Medulla oblongata (tissue), 1 donor: ENCODE results near the gene BRME1.

ENCODE experiments used
- DNase-seq: peaks from one replicate; pipeline ENCODE4 v3.0.0-alpha.2; 2015; ENCODE audit errors: extremely low spot score

Gene BRME1

GRCh38 chr19:13905634-13906520, at the start of gene BRME1, which contains the start of gene CC2D1A:
TSS of gene BRME1 (minus strand) at chr19:13906117. CDS start at chr19:13904892, 1,225 bp downstream.
TSS of gene CC2D1A (plus strand) at chr19:13906201. CDS start at chr19:13906442, 241 bp downstream.
- DNase-seq, result peak; percentile 91

GRCh38 chr19:13954185-13954584, 48.3 kb upstream of the BRME1 start:
- DNase-seq, result no peak

- peak; percentile 28 for DNase-seq
Observed at GRCh38 chr19:13952931-13953531, 47.1 kb upstream of the BRME1 start.

GRCh38 chr19:13952154-13952930, 46.4 kb upstream of the BRME1 start, which contains the start of gene DCAF15:
TSS of gene DCAF15 (plus strand) at chr19:13952509. CDS start at chr19:13952513, 4 bp downstream.
- DNase-seq, result peak; percentile 99

- DNase-seq, result no peak
Observed at GRCh38 chr19:13951799-13952153, 45.9 kb upstream of the BRME1 start.

GRCh38 chr19:13951043-13951442, 45.1 kb upstream of the BRME1 start:
- DNase-seq, result no peak

GRCh38 chr19:13946414-13946813, 40.5 kb upstream of the BRME1 start:
- no peak for DNase-seq

- no peak for DNase-seq
Observed at GRCh38 chr19:13942023-13942684, 36.2 kb upstream of the BRME1 start.

- no peak for DNase-seq
Observed at GRCh38 chr19:13938301-13939064, 32.6 kb upstream of the BRME1 start, which contains the start of gene PODNL1. TSS of gene PODNL1 (minus strand) at chr19:13938417. CDS start at chr19:13938181, 236 bp downstream.

GRCh38 chr19:13937479-13938300, 31.8 kb upstream of the BRME1 start:
- no peak for DNase-seq

- no peak for DNase-seq
Observed at GRCh38 chr19:13935765-13936510, 30.0 kb upstream of the BRME1 start.

- no peak for DNase-seq
Observed at GRCh38 chr19:13934785-13935109, 28.8 kb upstream of the BRME1 start.

- no peak for DNase-seq
Observed at GRCh38 chr19:13932911-13933393, 27.0 kb upstream of the BRME1 start.

- no peak for DNase-seq
Observed at GRCh38 chr19:13932149-13932637, 26.3 kb upstream of the BRME1 start.

- DNase-seq, result no peak
Observed at GRCh38 chr19:13931391-13932148, 25.7 kb upstream of the BRME1 start.

GRCh38 chr19:13930402-13930801, 24.5 kb upstream of the BRME1 start:
- no peak for DNase-seq

GRCh38 chr19:13929956-13930355, 24.0 kb upstream of the BRME1 start:
- DNase-seq, result no peak

GRCh38 chr19:13929340-13929739, 23.4 kb upstream of the BRME1 start:
- DNase-seq, result no peak
